ENCODE measurements around the gene ZFPM1. TPM values are rescaled to one million over a fixed set of nuclear protein-coding genes. Genes with fewer than 3 reads are reported as not detected.

The ZFPM1 gene
- total and polyA plus RNA-seq, 2 experiments from 2014 or later, result 0.53 to 2.2 TPM

GRCh38 chr16:88406096-88407041, 46.7 kb upstream of the ZFPM1 start:
- H3F3A ChIP-seq (replicated peaks; ENCODE audit: low read depth), result no peaks in the 10 kb centered on the region
- no peaks in the 10 kb centered on the region for H3K27me3 ChIP-seq (ENCODE audit: insufficient read depth)
- no peaks in the 10 kb centered on the region for H3K9me3 Mint-ChIP-seq
- H2AFZ ChIP-seq, result no peak overlapping the region
- H3K4me2 ChIP-seq, result no peak overlapping the region
- no peak overlapping the region for H3K27ac Mint-ChIP-seq
- no peak overlapping the region for H3K27ac ChIP-seq (ENCODE audit: low read depth)
- H3K79me2 ChIP-seq (replicated peaks; ENCODE audit: insufficient read depth), result no peaks in the 10 kb centered on the region
- no peaks in the 10 kb centered on the region for H3K4me1 ChIP-seq (ENCODE audit: insufficient read depth)
- no peaks in the 10 kb centered on the region for H4K20me1 ChIP-seq (replicated peaks; ENCODE audit: insufficient read depth)
- H3K4me1 Mint-ChIP-seq, result 0 out of 3 replicates have a peak, but pooled peaks cover 4% of the 10 kb centered on the region
- H3K27me3 Mint-ChIP-seq (ENCODE audit: insufficient read depth, low read depth, poor library complexity), result peaks cover 19% of the 10 kb centered on the region
- TF ChIP-seq CTCF (conservative IDR thresholded peaks at IDR 0.05; ENCODE audit: low read depth in 2 of 2), result peak; percentile 48 to 49
- no peak for TF ChIP-seq POLR2AphosphoS5 (IDR thresholded peaks at IDR 0.05; ENCODE audit: low read depth)
- DNase-seq (ENCODE audit: low spot score), result peak; percentile 43
- no peak overlapping the region for H3K4me3 ChIP-seq
- no peak overlapping the region for H3K4me3 Mint-ChIP-seq
- no peaks in the 10 kb centered on the region for H3K36me3 ChIP-seq (ENCODE audit: insufficient read depth)
- H3K9me2 ChIP-seq (ENCODE audit: insufficient read depth), result no peaks in the 10 kb centered on the region
- no peaks in the 10 kb centered on the region for H3K36me3 Mint-ChIP-seq (ENCODE audit: low read depth)
- peak; percentile 70 for ATAC-seq

- Histone ChIP-seq H3K27ac (ENCODE audit: low read depth) (no peak overlapping the region), H3K79me2 (replicated peaks; ENCODE audit: insufficient read depth) (no peaks in the 10 kb centered on the region), H3K4me1 (ENCODE audit: insufficient read depth) (no peaks in the 10 kb centered on the region), H3K27me3 (ENCODE audit: insufficient read depth) (no peaks in the 10 kb centered on the region), H3F3A (replicated peaks; ENCODE audit: low read depth) (no peaks in the 10 kb centered on the region), H3K4me3 (no peak overlapping the region), H3K36me3 (ENCODE audit: insufficient read depth) (no peaks in the 10 kb centered on the region), H4K20me1 (replicated peaks; ENCODE audit: insufficient read depth) (no peaks in the 10 kb centered on the region), H3K4me2 (no peak overlapping the region), H3K9me2 (ENCODE audit: insufficient read depth) (no peaks in the 10 kb centered on the region), H2AFZ (no peak overlapping the region)
- H3K9me3 Mint-ChIP-seq, result no peaks in the 10 kb centered on the region
- no peak for DNase-seq (ENCODE audit: low spot score)
- H3K27me3 Mint-ChIP-seq (ENCODE audit: insufficient read depth, low read depth, poor library complexity), result peaks cover 19% of the 10 kb centered on the region
- no peak for TF ChIP-seq JUNB (IDR thresholded peaks at IDR 0.05; ENCODE audit: unreplicated experiment)
- TF ChIP-seq CTCF (conservative IDR thresholded peaks at IDR 0.05; ENCODE audit: low read depth in 2 of 2), result 0 out of 4 replicates have a peak, but pooled peaks of 1 of the 2 experiments have one; percentile 4
- H3K4me1 Mint-ChIP-seq, result 0 out of 3 replicates have a peak, but pooled peaks cover 4% of the 10 kb centered on the region
- ATAC-seq, result peak; percentile 15
- H3K27ac Mint-ChIP-seq, result no peak overlapping the region
- no peak overlapping the region for H3K4me3 Mint-ChIP-seq
- H3K36me3 Mint-ChIP-seq (ENCODE audit: low read depth), result no peaks in the 10 kb centered on the region
Measured at GRCh38 chr16:88407042-88407420, 46.0 kb upstream of the ZFPM1 start.

GRCh38 chr16:88407807-88408206, 45.3 kb upstream of the ZFPM1 start:
- no peaks in the 10 kb centered on the region for H4K20me1 ChIP-seq (replicated peaks; ENCODE audit: insufficient read depth)

More at GRCh38 chr16:88407807-88408206, 45.3 kb upstream of the ZFPM1 start:
- no peaks in the 10 kb centered on the region for H3K79me2 ChIP-seq (replicated peaks; ENCODE audit: insufficient read depth)
- no peaks in the 10 kb centered on the region for H3K4me1 ChIP-seq (ENCODE audit: insufficient read depth)
- H3K9me2 ChIP-seq (ENCODE audit: insufficient read depth), result no peaks in the 10 kb centered on the region
- no peaks in the 10 kb centered on the region for H3K9me3 Mint-ChIP-seq
- H3K4me1 Mint-ChIP-seq, result 0 out of 3 replicates have a peak, but pooled peaks cover 4% of the 10 kb centered on the region
- no peaks in the 10 kb centered on the region for H3K36me3 ChIP-seq (ENCODE audit: insufficient read depth)
- H3F3A ChIP-seq (replicated peaks; ENCODE audit: low read depth), result no peaks in the 10 kb centered on the region
- H3K4me3 ChIP-seq, result no peak overlapping the region
- no peak overlapping the region for H3K27ac ChIP-seq (ENCODE audit: low read depth)
- no peak overlapping the region for H3K27ac Mint-ChIP-seq
- DNase-seq (ENCODE audit: low spot score) (no peak), ATAC-seq (no peak)
- H3K36me3 Mint-ChIP-seq (ENCODE audit: low read depth), result no peaks in the 10 kb centered on the region
- TF ChIP-seq EZH2 (IDR thresholded peaks at IDR 0.05; ENCODE audit: low read depth, unreplicated experiment) (no peak), EZH2phosphoT487 (IDR thresholded peaks at IDR 0.05; ENCODE audit: unreplicated experiment) (no peak), ZNF331 (CRISPR knock-in tag; IDR thresholded peaks at IDR 0.05; ENCODE audit: low read depth) (no peak), JUNB (IDR thresholded peaks at IDR 0.05; ENCODE audit: unreplicated experiment) (no peak), CREB1 (CRISPR knock-in tag; IDR thresholded peaks at IDR 0.05; ENCODE audit: low read depth) (no peak)
- no peak overlapping the region for H3K4me3 Mint-ChIP-seq
- H2AFZ ChIP-seq, result no peak overlapping the region
- H3K27me3 Mint-ChIP-seq (ENCODE audit: insufficient read depth, low read depth, poor library complexity), result peaks cover 17% of the 10 kb centered on the region
- H3K27me3 ChIP-seq (ENCODE audit: insufficient read depth), result no peaks in the 10 kb centered on the region
- H3K4me2 ChIP-seq, result no peak overlapping the region

All from GM23338 (cell line).